SKM-1 (cell line): ENCODE measurements around the gene TMX3.

ENCODE experiments used
- DNase-seq: peaks from one replicate; lab custom pipeline; 2025; ENCODE audit not compliant: unreplicated experiment; lab: John Stamatoyannopoulos, UW

Gene TMX3

DNA sequence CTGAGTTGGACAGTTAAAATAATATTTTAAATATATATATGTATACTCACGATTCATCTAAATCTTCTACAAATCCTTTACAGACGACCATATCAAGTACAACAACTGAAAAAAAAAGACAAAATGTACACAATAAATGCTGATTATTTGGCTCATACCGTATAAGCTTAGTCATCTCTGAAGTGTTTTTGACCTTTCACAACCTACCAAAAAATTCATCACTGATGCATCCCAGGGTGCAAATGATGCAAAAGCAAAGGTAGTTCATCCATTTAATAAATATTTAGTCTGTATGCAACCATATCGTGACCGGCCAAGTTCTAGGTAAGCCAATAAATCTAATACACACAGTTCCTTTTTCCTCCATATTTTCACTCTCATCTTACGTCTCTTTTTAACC lies 1.1 kb downstream of the TMX3 start:
- DNase-seq, result no peak

DNA sequence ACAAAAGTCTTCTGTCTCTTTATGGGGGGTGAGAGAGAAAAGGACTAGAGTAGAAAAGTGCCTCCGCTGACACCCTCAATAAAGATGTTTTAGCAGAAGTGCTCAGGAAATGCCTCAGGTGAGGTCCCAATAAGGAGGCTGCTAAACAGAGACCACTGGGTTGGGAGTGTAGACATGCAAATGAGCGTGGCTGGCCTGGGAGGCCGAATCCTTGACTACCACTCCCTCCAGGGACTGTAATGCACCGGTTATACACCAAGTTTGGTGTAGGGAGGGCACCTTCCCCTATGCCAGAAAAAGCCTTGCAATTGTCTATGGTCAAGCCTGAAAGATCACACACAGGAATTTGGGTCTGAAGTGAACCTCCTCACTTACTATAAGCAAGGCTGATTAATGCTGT lies 1.8 kb downstream of the TMX3 start:
- no peak for DNase-seq

DNA sequence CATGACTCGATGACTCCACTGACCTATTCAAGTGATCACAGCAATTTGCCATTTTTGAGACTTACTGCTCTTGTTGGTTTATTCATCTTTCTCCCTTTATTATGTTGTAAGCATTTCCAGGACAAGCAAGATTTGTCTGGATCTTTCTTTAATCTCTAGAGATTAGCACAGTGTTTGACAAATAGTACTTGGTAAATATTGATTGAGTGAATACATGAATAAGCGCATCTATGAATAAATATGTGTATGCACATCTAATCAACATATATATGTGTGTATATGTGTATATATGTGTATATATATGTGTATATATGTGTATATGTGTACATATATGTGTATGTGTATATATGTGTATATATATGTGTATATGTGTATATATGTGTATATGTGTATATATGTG lies 7.3 kb downstream of the TMX3 start:
- no peak for DNase-seq

DNA sequence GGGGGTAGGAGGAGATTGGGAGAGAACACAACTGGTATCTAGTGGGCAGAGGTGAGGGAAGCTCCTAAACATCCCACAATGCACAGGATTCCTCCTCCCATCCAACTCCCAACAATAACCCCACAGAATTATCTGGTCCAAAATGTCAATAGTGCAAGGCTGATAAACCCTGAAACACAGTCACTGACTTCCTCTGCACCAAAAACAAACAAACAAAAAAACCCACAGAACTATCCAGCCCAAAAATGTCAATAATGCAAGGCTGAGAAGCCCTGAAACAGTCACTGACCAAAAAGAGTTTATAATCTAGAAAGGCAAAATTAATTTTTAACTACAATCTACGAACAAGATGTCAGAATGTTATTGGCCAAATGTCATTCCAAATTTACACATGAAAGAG lies 9.8 kb downstream of the TMX3 start:
- DNase-seq, result no peak

DNA sequence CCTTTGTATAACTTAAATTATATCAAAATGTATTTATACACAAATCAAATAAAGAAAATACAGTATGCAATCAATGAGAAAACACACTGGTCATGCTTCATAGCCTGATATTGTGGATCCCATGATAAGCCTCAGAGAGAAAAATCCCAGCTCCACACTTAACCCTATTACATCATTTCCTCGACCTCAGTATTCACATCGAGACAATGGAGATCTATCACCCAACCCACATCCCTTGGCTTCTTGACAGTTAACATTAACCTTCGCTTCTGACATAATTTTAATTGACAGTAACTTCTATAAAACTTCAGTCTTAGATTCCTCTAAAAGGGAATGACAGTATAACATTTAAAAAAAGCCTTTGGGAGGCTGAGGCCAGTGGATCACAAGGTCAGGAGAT lies 11.6 kb downstream of the TMX3 start:
- no peak for DNase-seq

DNA sequence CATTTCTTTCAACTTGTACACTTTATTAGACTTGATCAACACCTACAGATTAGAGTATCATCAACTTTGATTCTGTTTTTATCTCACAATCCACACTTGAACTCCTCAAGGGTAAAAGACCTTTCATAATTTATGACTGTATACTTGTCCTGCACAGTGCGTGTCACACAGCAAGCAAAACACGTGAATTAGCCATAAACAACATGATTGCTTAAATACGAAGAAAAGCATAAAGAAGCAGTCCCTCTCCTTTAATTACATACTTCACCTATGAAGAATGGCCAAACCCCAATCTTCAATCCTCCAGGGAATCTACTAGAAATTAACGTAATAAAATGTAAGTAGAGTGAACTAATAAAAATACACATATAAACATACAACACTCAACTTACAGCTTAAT lies 13.6 kb downstream of the TMX3 start:
- DNase-seq, result no peak

DNA sequence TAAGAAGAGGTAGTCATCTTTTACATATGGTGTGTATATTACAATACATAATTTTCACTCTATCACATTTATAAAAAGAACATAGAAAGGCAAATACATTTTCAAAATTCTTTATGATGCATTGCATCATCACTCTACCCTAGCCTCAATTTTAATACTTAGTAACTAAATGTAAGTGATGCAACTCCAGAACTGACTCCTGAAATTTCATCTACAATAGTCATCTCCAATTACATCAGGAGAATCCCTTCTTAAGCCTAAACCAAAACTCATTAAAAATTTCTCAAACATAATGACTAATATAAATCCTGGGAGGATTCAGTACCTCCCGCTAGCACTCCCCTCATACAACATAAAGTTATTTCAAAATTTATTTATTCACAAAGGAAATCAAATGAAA lies 15.9 kb downstream of the TMX3 start:
- DNase-seq, result no peak

DNA sequence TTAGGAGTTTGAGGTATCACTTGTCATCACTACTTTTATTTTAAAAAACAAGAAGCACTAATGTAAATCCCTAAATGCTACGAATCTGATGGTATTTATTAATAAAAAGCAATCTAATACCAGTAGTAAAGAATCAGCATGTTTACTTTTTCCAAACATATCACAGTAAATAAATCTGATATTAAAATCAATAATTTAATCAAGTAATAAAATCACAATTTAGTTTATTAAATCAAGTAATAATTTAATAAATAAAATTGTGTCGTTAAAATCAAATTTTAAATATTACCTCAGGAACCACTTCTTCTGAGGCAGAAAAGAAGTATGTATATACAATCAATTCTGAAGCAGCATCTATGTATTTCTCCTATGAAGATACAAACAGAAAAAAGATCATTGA lies 18.0 kb downstream of the TMX3 start:
- DNase-seq, result no peak

DNA sequence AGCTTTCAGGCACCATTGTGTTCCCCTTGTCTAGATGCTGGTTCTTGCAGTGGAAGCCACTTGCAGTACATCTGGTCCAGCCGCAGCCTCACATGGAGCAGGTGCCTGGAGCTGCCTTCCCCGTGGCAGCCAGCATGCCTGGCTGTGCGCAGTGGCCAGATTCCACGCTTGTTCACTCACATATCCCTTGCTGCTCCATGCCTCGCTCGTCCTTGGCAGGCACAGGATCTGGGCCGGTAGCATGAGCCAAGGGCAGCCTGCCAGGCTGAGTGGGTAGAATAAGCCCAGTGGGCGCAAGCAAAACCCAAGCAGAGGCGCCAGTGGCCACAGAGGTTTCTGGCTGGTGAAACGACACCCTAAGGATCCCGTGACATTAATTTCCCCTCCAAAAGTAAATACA lies 20.6 kb downstream of the TMX3 start:
- DNase-seq, result no peak

DNA sequence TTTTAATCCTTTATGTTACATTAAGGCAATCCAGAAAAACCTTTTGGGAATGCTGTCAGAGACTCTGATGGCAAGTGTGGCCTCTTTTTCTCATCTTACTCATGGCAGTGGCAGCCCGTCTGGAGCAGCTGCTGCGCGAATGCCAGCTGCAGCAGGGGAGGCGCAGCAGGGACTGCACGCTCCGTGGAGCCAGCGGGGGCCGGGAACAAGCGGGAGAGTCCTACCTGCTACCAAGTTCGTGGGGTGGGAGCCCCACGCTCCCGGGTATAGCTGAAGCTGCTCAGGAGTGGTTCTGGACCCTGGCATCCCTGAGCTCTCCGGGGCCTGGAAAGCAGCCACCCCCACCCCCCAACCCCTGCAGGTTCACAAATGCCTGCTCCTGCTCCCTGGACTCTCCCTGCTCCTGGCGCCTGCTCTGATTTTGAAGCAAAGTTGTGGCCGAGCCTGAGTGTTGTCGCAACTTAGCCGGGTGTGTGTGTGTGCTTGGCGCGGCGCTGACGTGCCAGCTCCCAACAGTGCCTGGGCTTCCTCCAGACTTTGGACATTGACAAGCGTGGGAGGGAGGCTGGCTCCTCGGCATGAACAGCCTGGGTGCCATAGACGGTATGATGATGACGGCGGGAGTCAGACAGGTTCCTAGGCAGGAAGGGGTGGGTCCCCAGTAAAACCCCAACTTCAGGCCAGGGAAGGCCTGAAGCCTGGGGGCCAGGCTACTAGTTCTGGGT lies 21.7 kb downstream of the TMX3 start:
- DNase-seq, result no peak

DNA sequence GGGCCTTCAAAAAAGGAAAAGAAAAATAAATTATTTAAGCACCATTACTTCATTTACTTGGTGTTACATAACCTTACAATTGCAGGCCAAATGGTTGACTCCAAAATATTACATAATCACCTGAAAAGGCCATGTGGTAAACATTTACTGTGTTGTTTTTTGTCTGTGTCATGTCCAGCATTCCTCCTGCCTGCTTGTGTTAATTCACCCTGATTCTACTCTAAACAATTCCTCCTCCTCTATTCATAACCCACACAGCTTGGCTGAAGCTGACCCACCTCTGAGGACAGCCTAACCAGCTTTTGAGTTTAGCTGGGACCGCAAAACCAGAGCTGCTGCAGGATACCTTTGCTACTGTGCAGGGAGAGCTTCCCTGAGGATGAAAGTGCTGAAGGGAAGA lies 35.4 kb downstream of the TMX3 start:
- no peak for DNase-seq

DNA sequence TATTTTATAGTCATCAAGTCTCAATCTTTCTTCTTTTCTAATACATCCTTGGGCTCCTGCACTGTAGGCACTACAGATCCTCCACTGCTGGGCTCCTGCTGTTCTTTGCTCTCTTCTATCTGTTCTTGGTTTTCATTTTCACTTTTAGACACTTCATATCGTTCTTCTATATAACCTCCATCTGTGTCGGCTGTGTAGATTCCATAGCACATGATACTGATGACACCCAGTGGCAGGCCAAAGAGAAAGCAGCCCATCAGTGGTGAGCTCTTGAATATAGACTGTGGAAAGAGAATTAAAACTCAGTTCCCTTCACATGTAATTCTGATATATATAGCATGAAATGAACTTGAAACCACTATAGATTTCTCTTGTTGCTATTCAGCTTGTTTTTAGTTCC lies 38.0 kb downstream of the TMX3 start:
- no peak for DNase-seq

DNA sequence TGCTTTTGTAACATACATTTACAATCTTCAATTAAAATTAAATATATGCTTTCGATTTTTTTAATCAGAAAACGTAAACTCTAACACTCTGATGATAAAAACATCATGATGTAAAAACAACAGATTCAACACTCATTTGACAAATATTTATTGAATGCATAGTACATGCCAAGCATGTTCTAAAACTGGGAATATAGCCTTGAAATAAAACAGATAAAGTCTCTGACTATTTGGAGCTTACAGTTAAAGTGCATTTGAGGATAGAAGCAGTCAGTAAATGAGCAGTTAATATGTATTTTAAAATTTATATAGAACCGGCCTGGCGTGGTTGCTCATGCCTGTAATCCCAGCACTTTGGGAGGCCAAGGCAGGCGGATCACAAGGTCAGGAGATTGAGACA lies 47.8 kb downstream of the TMX3 start:
- DNase-seq, result no peak

DNA sequence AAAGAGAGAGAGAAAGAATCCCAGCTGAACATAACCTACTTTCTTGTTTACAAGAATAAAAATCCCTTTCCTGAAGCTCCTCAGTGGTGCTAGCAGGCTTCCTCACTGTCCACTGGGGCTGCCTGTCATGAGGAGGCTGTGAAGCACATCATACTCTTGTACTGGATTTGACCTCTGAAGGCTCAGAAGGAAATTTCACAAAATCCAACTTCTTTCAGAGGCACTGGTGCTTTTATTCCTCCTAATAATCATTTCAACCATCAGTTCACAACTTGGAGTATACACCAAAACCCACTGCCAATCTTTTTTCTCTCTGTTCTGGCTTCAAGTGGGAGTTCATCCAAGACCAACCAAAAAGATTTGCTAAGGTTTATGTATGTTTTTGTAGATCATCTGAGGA lies 48.5 kb downstream of the TMX3 start:
- DNase-seq, result no peak

DNA sequence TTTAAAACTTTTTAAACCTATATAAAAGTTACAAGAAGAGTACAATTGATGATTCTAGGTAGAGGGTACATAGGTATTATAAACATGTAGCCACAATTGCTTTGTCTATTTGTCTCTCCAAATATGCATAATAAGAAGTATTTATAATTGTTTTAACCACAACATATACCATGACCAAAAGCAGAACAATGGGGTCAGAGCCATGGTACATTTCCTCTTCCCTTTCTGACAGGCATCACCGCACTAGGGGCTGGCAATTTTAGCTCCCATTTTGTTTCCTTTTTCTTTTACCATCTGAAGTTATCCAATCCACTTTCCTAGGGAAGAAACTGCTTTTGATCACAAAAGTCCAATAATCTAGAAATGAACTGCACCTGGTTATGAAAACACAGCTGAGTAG lies 49.3 kb downstream of the TMX3 start:
- no peak for DNase-seq

DNA sequence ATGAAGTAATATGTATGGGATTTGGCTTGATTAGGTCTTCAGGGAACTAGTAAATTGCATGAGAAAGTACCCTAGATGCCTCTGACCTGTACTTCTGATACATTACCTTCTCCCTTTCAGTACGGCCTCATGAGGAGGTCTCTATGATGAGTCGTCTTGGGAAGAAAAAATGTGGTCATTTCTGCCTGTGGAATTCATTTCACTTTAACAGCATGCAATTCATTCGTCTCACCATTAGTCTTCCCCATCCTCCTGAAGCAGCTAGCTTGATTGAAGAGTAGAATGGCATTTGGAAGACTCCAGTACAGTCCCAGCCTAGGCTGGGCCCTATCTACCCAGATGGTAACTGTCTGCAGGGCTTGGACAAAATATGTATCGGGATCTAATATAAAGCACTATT lies 52.2 kb downstream of the TMX3 start:
- no peak for DNase-seq

DNA sequence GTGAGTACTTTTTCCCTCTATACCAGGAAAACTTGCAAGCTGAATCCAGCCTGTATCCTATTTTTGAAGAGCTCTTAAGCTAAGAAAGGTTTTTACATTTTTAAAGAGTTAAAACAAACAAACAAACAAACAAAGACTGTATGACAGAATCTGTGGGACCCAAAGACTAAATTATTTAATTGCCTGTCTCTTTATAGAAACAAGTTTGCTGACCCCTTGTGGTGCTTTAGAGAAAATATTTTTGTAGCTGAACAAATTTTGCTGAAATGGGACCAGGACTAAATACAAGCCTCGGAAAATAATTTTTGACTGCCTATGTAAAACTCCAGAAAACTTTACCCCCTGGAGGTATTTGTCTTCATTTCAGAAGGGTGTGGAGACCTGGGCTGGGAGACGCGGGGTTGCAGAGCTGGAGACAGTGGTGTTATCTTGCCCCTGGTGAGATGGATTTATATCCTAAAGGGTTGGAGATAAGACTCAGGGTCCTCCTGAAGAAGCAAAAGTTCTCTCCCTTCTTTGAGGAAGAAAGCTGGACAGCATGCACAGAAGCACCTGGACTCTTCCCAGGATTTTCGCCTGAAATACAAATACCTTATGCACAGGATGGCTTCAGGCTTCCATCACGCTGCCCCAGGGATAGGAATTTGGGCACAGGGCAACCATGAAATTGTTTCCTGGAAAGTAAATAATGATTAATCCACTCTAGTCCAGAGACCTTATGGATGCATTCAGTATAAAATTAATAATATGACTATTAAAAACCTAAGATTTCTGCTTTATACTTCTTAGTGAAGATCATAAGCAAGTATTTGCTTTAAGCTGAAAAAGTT lies 54.3 kb downstream of the TMX3 start:
- DNase-seq, result no peak

DNA sequence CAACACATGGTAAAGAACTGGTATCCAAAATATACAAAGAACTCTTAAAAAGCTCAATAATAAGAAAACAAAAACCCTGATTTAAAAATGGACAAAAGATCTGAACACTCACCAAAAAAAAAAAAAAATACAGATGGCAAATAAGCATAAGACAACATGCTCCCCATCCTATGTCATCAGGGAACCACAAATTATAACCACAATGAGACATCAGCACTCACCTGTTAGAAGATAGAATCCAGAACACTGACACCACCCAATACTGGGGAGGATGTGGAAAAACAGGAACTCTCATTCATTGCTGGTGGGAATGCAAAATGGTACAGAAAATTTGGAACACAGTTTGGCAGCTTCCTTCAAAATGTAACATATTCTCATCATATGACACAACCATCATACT lies 66.7 kb downstream of the TMX3 start:
- no peak for DNase-seq

DNA sequence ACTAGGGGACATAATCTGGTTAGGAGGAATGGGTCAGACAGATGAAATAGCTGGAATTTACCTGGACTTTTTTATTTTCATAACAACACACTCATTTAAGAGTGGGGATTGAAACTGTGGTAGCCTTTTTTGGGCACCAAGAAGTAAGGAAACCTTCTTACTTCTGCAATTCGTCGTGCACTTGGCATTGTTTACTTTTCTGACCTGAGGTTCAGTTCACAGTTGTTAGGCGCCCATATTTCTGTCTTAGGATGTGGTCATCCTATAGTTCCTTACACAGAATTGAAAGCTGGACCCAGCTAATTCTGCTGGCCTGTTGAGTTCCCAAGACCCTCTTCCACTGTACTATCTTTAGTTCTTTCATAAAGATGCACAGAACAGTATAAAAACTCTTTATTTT lies 72.9 kb downstream of the TMX3 start:
- DNase-seq, result no peak

DNA sequence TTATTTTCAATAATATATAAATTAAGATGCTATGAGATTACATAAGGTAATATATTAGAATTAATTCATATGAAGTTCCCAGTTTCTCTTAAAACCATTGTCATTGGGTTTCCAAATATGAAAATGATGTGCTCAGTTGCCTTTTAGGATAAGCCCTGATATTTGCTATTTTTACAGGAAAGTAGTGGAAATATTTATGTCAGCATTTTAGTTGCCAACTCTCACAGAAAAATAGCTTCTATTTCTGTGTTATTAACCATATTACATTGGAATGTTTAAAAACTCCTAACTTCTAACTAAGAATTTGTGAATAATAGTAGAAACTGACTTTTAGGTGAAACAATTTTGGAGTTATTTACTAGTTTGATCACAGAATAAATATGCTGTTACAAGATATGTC lies 74.0 kb downstream of the TMX3 start:
- no peak for DNase-seq

DNA sequence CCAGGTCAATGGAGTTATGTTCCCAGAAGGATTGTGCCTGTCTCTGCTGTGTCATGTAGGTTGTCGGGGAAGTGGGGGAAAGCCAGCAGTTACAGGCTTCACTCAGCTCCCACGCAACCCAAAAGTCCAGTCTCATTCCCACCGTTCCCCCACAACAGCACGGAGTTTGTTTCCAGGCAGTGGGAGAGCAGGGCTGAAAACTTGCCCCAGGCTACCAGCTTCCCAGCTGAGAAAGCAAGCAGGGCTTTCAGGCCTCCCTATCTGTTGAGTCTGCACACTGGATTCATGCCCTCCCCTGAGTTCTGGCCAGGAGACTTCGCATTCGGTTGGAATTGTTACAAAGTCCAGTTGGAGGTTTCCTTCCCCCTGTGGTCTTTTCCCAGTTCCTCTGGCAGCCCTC lies 76.3 kb downstream of the TMX3 start:
- no peak for DNase-seq

DNA sequence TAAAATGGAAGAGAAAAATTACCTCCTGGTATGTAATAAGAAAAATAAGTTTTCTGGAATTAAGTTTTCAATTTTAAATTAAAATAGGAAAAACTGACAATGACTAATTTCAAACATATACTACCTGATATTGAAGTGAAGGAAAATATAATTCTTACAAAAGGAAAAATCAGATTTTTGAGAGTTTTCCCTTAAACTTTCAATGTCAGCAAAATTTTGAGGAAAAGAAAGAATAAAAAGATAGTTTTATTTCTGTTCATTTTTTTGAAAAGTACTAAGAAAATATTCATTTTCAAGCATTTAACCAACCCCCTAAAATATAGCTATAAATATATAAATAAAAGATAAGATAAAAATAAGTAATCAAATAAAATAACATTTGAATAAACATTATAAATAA lies 87.1 kb downstream of the TMX3 start:
- no peak for DNase-seq
